ENCODE data around the gene STX18. TPM values are rescaled to one million over a fixed set of nuclear protein-coding genes. Genes with fewer than 3 reads are reported as not detected.

Gene STX18
- total RNA-seq, 2 experiments from 2014 or later, result 25.6 to 26.5 TPM

DNA sequence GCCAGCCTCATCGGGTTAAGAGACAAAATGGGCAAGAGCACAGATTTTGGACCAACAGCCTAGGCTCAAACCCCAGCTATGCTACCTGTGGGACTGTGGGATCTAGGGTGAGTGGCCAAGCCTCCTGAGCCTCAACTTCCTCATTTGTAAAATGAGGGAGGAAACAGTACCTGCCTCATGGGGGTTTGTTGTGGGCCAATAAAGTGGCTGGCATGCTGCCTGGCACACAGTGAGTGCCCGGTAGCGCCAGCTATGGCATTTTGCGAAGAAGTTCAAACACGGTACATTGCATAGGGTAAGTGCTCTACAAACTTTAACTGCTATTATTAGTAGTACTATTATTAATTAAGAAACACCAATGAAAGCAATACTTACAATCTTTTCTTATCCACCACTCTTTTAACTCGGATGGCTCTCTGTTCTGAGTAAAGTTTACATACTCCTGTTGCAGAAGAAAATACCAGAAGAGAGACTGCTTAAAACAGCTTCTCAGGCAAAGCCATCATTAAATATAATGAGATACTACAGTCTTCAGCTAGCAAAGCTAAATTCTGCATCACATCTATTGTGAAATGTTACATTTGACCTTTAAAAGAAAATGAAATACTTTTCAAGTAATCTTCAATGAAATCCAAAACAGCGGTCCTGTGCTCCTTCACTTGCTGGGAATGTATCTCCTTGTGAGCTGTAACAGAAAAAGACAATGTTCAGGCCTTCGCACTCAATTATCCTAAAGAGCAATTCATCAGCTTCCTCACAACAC is 84.9 kb downstream of the STX18 start:
- Mint-ChIP-seq H3K9me3 (ENCODE audit: low read depth) (no peaks in the 10 kb centered on the region), H3K36me3 (peaks cover 16% of the 10 kb centered on the region), H3K27me3 (no peaks in the 10 kb centered on the region), H3K4me1 (peaks cover 12% of the 10 kb centered on the region), H3K27ac (no peak overlapping the region), H3K4me3 (no peak overlapping the region)
- no peak for ATAC-seq
- DNase-seq, result no peak
- CTCF ChIA-PET, result no interaction called here

DNA sequence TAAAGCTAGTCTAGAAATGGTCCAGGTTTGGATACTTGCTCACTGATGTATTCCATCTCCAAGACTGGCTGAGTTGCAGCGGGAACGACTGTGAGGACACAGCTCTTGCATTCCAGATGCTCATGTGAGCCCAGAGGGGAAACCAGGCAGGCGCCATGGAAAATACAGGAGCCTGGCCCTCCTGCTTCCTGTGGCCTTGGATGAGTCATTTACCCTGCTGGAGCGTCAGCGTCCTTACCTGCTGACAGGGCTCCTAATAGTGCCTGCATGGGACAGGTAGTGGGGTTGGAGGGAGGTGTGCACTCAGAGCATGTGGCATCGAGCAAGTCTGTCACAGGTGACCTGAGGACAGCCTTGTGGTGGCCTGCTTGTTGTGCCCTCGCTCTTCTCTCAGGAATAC is 85.5 kb downstream of the STX18 start:
- H3K4me1 Mint-ChIP-seq, result peaks cover 5% of the 10 kb centered on the region
- ATAC-seq (no peak), DNase-seq (no peak)
- H3K27ac Mint-ChIP-seq, result no peak overlapping the region
- no peak overlapping the region for H3K4me3 Mint-ChIP-seq
- peaks cover 21% of the 10 kb centered on the region for H3K36me3 Mint-ChIP-seq
- no peaks in the 10 kb centered on the region for H3K9me3 Mint-ChIP-seq (ENCODE audit: low read depth)
- CTCF ChIA-PET, result no interaction called here
- H3K27me3 Mint-ChIP-seq, result no peaks in the 10 kb centered on the region

DNA sequence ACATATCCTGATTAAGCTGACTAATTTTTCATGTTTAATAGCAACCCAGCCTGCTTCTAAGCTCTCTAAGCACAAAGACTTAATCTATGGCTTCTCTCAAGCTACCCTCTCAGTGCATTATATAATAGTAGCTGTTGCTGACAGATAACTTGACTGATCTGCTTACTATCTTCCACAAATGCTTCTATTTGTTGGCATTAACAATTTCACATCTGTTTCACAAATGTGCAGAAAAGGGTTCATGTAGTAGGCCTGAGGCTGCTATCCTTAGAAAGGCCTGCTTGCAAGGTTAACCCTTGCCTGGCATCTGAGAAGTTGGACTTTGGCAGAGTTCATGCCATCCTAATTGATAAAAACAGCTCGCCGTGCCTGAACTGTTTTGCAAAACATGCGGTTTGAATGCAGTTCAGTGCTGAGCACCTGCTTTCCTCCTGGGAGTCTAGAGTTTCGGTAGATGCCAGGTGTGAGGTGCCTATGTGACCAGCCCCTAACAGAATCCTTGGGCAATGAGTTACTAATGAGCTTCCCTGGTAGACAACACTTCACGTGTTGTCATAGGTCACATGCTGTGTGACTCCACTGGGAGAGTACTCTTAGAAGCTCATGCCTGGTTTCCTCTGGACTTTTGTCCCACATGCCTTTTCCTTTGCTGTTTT is 86.5 kb downstream of the STX18 start:
- H3K4me1 Mint-ChIP-seq, result no peaks in the 10 kb centered on the region
- DNase-seq (no peak), ATAC-seq (no peak)
- no peaks in the 10 kb centered on the region for H3K9me3 Mint-ChIP-seq (ENCODE audit: low read depth)
- peaks cover 21% of the 10 kb centered on the region for H3K36me3 Mint-ChIP-seq
- no peaks in the 10 kb centered on the region for H3K27me3 Mint-ChIP-seq
- no peak overlapping the region for H3K4me3 Mint-ChIP-seq
- no peak overlapping the region for H3K27ac Mint-ChIP-seq
- CTCF ChIA-PET, result no interaction called here

DNA sequence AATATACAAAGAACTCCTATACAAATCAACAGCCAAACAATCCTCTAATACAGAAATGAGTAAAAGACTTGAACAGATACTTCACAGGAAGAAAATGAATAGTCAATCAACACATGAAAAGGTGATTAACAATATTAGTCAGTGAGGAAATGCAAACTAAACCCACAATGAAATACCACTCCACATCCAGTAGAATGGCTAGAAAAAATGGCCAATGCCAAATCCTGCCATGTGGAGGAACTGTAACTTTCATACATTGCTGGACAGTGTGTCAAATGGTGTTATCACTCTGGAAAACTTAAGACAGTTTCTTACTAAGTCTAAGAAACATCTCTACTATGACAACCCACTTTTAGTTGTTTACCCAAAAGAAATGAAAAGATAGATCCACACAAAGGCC is 95.4 kb downstream of the STX18 start:
- H3K27me3 Mint-ChIP-seq, result no peaks in the 10 kb centered on the region
- no peaks in the 10 kb centered on the region for H3K4me1 Mint-ChIP-seq
- DNase-seq (no peak), ATAC-seq (no peak)
- CTCF ChIA-PET, result interaction anchor here (0.9 kb wide), 1 partner anchor 10 kb away, joined by 3 read pairs; no protein-coding TSS in a partner anchor
- no peak overlapping the region for H3K4me3 Mint-ChIP-seq
- H3K27ac Mint-ChIP-seq, result no peak overlapping the region
- H3K9me3 Mint-ChIP-seq (ENCODE audit: low read depth), result no peaks in the 10 kb centered on the region
- peaks cover 5% of the 10 kb centered on the region for H3K36me3 Mint-ChIP-seq

DNA sequence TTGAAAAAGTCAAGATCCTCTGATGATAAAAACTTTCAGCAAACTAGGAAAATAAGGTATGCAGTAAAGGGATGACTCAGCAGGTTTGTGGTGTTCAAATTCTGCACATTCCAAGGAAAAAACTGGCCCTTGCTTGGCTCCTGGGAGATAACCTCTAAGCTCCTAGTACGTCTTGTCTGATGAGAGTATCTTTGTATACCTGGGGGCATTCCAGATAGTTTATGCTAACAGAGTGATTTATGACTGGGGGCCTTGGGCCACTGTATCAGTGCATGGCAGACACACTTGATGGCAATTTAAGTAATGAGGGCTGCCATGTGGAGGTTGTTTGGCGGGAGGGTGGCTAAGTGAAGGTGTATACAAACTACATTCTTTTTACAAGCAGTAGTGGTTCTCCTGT is 98.0 kb downstream of the STX18 start:
- Mint-ChIP-seq H3K4me1 (peaks cover 10% of the 10 kb centered on the region), H3K4me3 (no peak overlapping the region), H3K27me3 (no peaks in the 10 kb centered on the region), H3K27ac (no peak overlapping the region), H3K9me3 (ENCODE audit: low read depth) (no peaks in the 10 kb centered on the region), H3K36me3 (peaks cover 6% of the 10 kb centered on the region)
- CTCF ChIA-PET, result no interaction called here
- no peak for ATAC-seq
- DNase-seq, result no peak

DNA sequence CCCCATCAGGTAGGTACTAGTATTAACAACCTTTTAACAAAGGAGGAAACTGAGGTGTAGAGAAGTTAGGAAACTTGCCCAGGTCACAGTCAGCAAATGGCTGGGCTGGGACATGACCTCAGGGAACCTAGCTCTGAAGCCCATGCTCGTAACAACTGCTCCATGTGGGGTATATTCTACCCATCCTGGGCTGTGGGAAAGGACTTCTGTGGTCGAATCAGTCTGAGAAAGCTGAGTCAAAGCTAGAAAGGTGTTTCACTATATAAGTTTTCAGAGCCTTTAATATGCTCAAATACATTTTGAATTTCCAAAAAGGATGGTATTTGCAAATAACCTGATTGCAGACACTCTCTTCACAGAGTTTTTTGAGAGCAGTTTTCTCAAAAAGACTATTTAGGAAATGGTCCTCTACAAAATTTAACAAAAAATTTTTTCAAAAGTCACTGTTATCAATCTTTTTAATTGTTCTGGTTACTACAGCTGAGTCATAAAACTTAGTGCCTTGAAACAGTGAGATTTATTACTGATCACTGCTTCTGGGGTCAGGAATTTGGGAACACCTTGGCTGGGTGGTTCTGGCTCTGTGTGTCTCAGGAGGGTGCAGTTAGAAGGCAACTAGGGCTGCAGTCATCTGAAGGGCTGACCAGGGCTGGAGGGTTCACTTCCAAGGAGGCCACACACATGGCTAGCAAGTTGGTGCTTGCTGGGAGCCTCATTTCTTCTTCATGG is 101.4 kb downstream of the STX18 start:
- no peak overlapping the region for H3K4me3 Mint-ChIP-seq
- DNase-seq (no peak), ATAC-seq (no peak)
- H3K27me3 Mint-ChIP-seq, result no peaks in the 10 kb centered on the region
- no peak overlapping the region for H3K27ac Mint-ChIP-seq
- H3K4me1 Mint-ChIP-seq, result peaks cover 10% of the 10 kb centered on the region
- H3K36me3 Mint-ChIP-seq, result peaks cover 10% of the 10 kb centered on the region
- CTCF ChIA-PET, result interaction anchor here (1.7 kb wide), 1 partner anchor 9 kb away, joined by 10 read pairs; no protein-coding TSS in a partner anchor
- no peaks in the 10 kb centered on the region for H3K9me3 Mint-ChIP-seq (ENCODE audit: low read depth)

DNA sequence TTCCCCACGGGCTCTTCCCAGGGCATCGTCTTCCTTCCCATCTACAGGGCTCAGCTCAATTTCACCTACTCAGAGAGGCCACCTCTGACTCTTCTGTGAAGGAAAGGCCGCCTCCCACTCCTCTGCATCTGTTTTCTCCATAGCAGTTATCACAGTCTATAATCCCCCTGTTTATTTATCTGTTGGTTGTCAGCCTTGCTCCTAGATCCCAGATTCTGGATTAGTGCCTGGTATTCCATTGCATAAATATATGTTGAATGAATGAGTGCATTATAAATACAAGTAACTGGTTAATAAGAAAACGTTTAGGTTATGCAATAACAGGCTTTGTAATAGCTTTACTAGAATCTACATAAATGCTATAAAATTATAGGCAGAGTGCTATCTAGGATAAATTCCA is 102.1 kb downstream of the STX18 start:
- no peak overlapping the region for H3K4me3 Mint-ChIP-seq
- H3K27ac Mint-ChIP-seq, result no peak overlapping the region
- peaks cover 10% of the 10 kb centered on the region for H3K4me1 Mint-ChIP-seq
- ATAC-seq (no peak), DNase-seq (no peak)
- peaks cover 9% of the 10 kb centered on the region for H3K36me3 Mint-ChIP-seq
- H3K27me3 Mint-ChIP-seq, result no peaks in the 10 kb centered on the region
- CTCF ChIA-PET, result interaction anchor here (1.7 kb wide), 1 partner anchor 9 kb away, joined by 10 read pairs; no protein-coding TSS in a partner anchor
- H3K9me3 Mint-ChIP-seq (ENCODE audit: low read depth), result no peaks in the 10 kb centered on the region

DNA sequence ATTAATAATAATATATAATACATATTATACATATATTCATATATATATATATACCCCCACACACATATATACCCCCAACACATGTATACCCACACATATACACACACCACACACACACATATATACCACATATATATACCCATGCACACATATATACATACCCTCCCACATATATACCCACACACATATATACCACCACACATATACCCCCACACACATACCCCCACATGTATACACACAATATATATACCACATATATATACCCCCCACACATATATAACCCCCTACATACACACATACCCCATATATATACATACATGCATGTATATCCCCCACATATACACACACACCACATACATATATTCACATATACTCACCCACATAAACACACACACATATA is 103.0 kb downstream of the STX18 start:
- Mint-ChIP-seq H3K4me3 (no peak overlapping the region), H3K9me3 (ENCODE audit: low read depth) (no peaks in the 10 kb centered on the region), H3K27ac (no peak overlapping the region), H3K4me1 (peaks cover 10% of the 10 kb centered on the region), H3K27me3 (no peaks in the 10 kb centered on the region), H3K36me3 (peaks cover 8% of the 10 kb centered on the region)
- no peak for DNase-seq
- CTCF ChIA-PET, result no interaction called here
- no peak for ATAC-seq

DNA sequence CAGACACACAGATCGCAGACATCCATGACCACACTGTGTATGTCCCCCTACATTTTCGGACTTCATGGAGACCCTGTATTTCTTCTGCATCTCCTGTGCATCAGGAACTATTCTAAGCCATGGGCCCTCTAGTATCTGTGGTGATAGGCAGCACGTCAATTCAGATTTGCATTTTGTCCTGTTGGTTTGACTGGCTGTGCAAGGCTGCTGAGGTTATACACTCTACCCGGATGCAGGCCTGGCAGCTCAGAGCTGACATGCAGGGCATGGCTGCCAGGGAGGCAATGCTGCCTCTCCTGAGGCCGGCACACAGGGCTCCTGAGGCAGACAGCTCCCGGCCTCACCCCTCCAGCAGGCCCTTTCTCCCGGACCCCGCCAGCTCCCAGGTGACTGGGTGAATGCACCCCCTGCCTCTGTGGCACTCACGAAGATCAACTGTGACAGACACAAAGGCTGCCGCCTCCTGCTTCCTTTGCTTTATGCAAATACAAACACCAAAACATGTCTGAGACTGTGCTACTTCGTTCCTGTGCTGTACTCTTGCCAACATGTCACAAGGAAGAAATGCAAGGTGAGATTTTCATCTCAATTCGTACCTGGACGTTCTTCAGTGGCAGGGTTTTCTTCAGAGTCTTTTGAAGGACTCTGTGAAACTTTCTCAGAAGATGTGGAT is 103.9 kb downstream of the STX18 start:
- Mint-ChIP-seq H3K4me3 (no peak overlapping the region), H3K9me3 (ENCODE audit: low read depth) (no peaks in the 10 kb centered on the region), H3K36me3 (peaks cover 8% of the 10 kb centered on the region), H3K27ac (no peak overlapping the region), H3K27me3 (no peaks in the 10 kb centered on the region), H3K4me1 (peaks cover 10% of the 10 kb centered on the region)
- ATAC-seq (no peak), DNase-seq (no peak)
- CTCF ChIA-PET, result no interaction called here

DNA sequence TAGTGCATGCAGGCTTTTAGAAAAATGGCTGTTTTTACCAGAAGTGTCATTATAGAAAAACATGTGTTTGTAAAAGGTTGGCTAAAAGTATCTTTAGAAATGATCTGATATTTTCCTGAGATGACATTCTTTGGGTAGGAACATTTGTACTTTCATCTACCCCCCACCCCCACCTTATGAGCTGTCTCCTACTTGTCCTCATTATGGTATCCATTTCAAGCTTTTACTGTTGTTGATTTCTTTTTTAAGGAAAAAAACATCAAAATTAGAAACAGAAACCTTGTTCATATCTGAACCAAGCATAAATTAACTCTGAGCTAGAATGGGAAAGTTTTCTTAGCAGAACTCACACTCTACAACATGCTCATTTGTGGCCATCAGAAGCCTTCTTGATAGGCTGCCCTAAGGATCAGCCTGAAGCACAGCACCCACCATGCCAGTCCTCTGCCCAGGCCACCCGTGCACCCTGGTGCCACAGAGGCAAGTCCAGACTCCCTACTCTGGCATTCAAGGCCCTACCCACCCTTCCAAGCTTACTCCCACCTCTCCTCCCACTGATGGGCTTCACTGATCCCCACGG is 105.5 kb downstream of the STX18 start:
- CTCF ChIA-PET, result interaction anchor here (0.8 kb wide), 1 partner anchor 10 kb away, joined by 3 read pairs; no protein-coding TSS in a partner anchor

DNA sequence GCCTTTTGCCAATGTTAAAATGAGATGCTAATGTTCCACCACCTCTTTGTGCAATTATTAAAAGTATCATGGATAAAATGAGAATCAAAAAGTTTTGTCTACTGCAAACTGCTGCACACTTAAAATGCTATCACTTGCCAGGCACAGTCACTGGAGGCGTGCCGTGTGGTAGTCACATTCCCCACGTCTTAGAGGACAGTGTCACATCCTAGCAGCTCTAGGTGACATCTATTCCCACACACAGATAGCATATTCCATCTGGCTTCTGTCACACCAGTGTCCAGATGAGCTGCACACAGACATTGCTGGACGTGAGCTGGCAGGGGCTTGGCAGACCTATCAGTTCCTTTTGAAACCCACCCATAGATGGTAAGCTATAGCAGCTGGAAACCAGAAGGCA is 107.9 kb downstream of the STX18 start:
- CTCF ChIA-PET, result interaction anchor here (1.2 to 1.3 kb wide), 2 partner anchors 174 to 182 kb away, joined by 3 to 5 read pairs; no protein-coding TSS in a partner anchor
- no peaks in the 10 kb centered on the region for H3K27me3 Mint-ChIP-seq
- no peak overlapping the region for H3K4me3 Mint-ChIP-seq
- peaks cover 5% of the 10 kb centered on the region for H3K36me3 Mint-ChIP-seq
- H3K9me3 Mint-ChIP-seq (ENCODE audit: low read depth), result no peaks in the 10 kb centered on the region
- no peak overlapping the region for H3K27ac Mint-ChIP-seq
- no peak for ATAC-seq
- no peak for DNase-seq
- peaks cover 3% of the 10 kb centered on the region for H3K4me1 Mint-ChIP-seq

More for the DNA sequence above, 105.5 kb downstream of the STX18 start:
- DNase-seq, result no peak
- H3K36me3 Mint-ChIP-seq, result peaks cover 6% of the 10 kb centered on the region
- no peak overlapping the region for H3K4me3 Mint-ChIP-seq
- H3K27me3 Mint-ChIP-seq, result no peaks in the 10 kb centered on the region
- peaks cover 10% of the 10 kb centered on the region for H3K4me1 Mint-ChIP-seq
- no peak for ATAC-seq
- H3K9me3 Mint-ChIP-seq (ENCODE audit: low read depth), result no peaks in the 10 kb centered on the region
- no peak overlapping the region for H3K27ac Mint-ChIP-seq

DNA sequence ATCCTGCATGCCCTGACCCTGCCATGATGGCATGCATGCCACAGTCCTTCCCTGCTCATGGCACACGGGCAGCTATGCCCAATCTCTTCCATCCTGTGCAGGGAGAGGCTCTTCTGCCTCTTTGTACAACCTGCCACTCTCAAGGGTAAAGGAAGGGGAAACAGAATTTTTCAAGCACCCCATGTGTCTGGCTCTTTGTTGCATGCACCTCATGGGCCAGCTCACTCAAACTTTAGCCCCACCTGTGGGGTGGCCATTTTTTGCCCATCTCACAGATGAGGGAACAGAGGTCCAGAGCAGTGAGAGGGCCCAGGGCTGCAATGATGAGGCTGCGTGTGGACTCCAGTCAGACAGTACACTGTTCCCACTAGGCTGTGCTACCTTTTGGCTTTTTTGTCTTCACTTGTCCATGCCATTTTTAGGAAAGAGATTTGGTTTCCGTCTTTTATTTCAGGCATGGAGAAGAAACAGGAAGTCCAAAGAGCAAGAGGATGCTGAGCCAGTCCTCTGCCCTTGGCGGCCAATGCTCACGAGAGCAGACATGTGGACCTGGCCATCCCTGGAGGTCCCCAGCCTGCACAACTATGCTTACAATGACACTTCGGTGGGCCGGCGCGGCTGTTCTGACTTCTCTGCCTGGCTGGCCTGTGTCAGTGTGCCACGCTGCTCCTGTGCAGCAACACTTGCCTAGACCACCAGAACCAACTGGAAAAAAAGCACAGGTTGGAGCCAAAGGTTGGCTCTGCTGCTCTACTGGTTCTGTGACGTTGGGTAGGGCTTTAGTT is 109.3 kb downstream of the STX18 start:
- Mint-ChIP-seq H3K27ac (no peak overlapping the region), H3K4me3 (no peak overlapping the region), H3K36me3 (peaks cover 4% of the 10 kb centered on the region), H3K27me3 (no peaks in the 10 kb centered on the region), H3K9me3 (ENCODE audit: low read depth) (no peaks in the 10 kb centered on the region), H3K4me1 (peaks cover 3% of the 10 kb centered on the region)
- CTCF ChIA-PET, result interaction anchor here (0.9 to 2.8 kb wide), 8 partner anchors 8 to 181 kb away, joined by 3 to 10 read pairs (median 4); no protein-coding TSS in a partner anchor
- no peak for ATAC-seq
- no peak for DNase-seq

Measured in activated CD8-positive, alpha-beta memory T cell treated with anti-CD3 and anti-CD28 coated beads, Interleukin-2, amount 10 ng/mL, durations not matched to agents 7 days and 5 days (primary cell).